Activated naive CD8-positive, alpha-beta T cell treated with anti-CD3 and anti-CD28 coated beads, Interleukin-2, amount 50 U/mL, for 24 hours (primary cell): ENCODE results near the gene DYRK3.

Source experiments
- ATAC-seq: fragments of 150-1000 bp; cut with Tn5 transposase; one replicate; pipeline ENCODE4 v1.10.0; 2021
- DNase-seq: peaks from one replicate; pipeline ENCODE4 v3.0.0; 2021
- H3K27ac Mint-ChIP-seq: one replicate; pipeline ENCODE4 v1.8.0; 2021; ENCODE audit warnings: mild to moderate bottlenecking, mixed read lengths
- H3K27me3 Mint-ChIP-seq: one replicate; pipeline ENCODE4 v1.8.0; 2021; ENCODE audit warnings: mixed read lengths
- H3K36me3 Mint-ChIP-seq: one replicate; pipeline ENCODE4 v1.8.0; 2021; ENCODE audit warnings: low read depth, mixed read lengths
- H3K4me1 Mint-ChIP-seq: one replicate; pipeline ENCODE4 v1.8.0; 2021; ENCODE audit warnings: mixed read lengths
- H3K4me3 Mint-ChIP-seq: one replicate; pipeline ENCODE4 v1.8.0; 2021; ENCODE audit warnings: mild to moderate bottlenecking, moderate library complexity, mixed read lengths
- H3K9me3 Mint-ChIP-seq: one replicate; pipeline ENCODE4 v1.8.0; 2021; ENCODE audit warnings: mixed read lengths

DYRK3 gene

GRCh38 chr1:206662396-206663092 lies 27.2 kb downstream of the DYRK3 start:
- ATAC-seq (peak; percentile 45), DNase-seq (no peak)
- H3K4me3 Mint-ChIP-seq = peak overlapping the region; percentile 14
- no peaks in the 10 kb centered on the region for H3K36me3 Mint-ChIP-seq
- peak overlapping the region; percentile 24 for H3K27ac Mint-ChIP-seq
- H3K27me3 Mint-ChIP-seq = peaks cover 36% of the 10 kb centered on the region
- H3K9me3 Mint-ChIP-seq = no peaks in the 10 kb centered on the region
- peaks cover 37% of the 10 kb centered on the region for H3K4me1 Mint-ChIP-seq

- DNase-seq = no peak
- no peaks in the 10 kb centered on the region for H3K9me3 Mint-ChIP-seq
- H3K36me3 Mint-ChIP-seq = no peaks in the 10 kb centered on the region
- H3K27ac Mint-ChIP-seq = no peak overlapping the region
- no peak overlapping the region for H3K4me3 Mint-ChIP-seq
- peaks cover 33% of the 10 kb centered on the region for H3K27me3 Mint-ChIP-seq
- no peak for ATAC-seq
- H3K4me1 Mint-ChIP-seq = peaks cover 37% of the 10 kb centered on the region
Observed at GRCh38 chr1:206663362-206663761, 28.0 kb downstream of the DYRK3 start.

GRCh38 chr1:206663832-206664652 lies 28.7 kb downstream of the DYRK3 start:
- ATAC-seq = peak; percentile 67
- peak; percentile 79 for DNase-seq
- no peaks in the 10 kb centered on the region for H3K9me3 Mint-ChIP-seq
- peaks cover 30% of the 10 kb centered on the region for H3K27me3 Mint-ChIP-seq
- H3K4me3 Mint-ChIP-seq = no peak overlapping the region
- peaks cover 35% of the 10 kb centered on the region for H3K4me1 Mint-ChIP-seq
- H3K36me3 Mint-ChIP-seq = no peaks in the 10 kb centered on the region
- no peak overlapping the region for H3K27ac Mint-ChIP-seq

GRCh38 chr1:206664740-206665139 lies 29.4 kb downstream of the DYRK3 start:
- Mint-ChIP-seq H3K4me1 (peaks cover 35% of the 10 kb centered on the region), H3K27ac (no peak overlapping the region), H3K9me3 (no peaks in the 10 kb centered on the region), H3K27me3 (peaks cover 28% of the 10 kb centered on the region), H3K4me3 (no peak overlapping the region), H3K36me3 (no peaks in the 10 kb centered on the region)
- ATAC-seq = no peak
- no peak for DNase-seq

- no peak for ATAC-seq
- H3K27me3 Mint-ChIP-seq = peaks cover 31% of the 10 kb centered on the region
Observed at GRCh38 chr1:206666031-206666561, 30.8 kb downstream of the DYRK3 start.

GRCh38 chr1:206666954-206667665 lies 31.8 kb downstream of the DYRK3 start:
- Mint-ChIP-seq H3K4me3 (no peak overlapping the region), H3K27me3 (peaks cover 31% of the 10 kb centered on the region), H3K9me3 (no peaks in the 10 kb centered on the region), H3K27ac (no peak overlapping the region), H3K36me3 (no peaks in the 10 kb centered on the region), H3K4me1 (peaks cover 31% of the 10 kb centered on the region)
- DNase-seq (no peak), ATAC-seq (no peak)

More at GRCh38 chr1:206666031-206666561, 30.8 kb downstream of the DYRK3 start:
- Mint-ChIP-seq H3K4me1 (peaks cover 34% of the 10 kb centered on the region), H3K9me3 (no peaks in the 10 kb centered on the region), H3K27ac (no peak overlapping the region), H3K36me3 (no peaks in the 10 kb centered on the region), H3K4me3 (no peak overlapping the region)
- DNase-seq = no peak

- Mint-ChIP-seq H3K27me3 (peaks cover 25% of the 10 kb centered on the region), H3K27ac (peak overlapping the region; percentile 33), H3K4me3 (no peak overlapping the region), H3K36me3 (no peaks in the 10 kb centered on the region), H3K4me1 (peaks cover 18% of the 10 kb centered on the region), H3K9me3 (no peaks in the 10 kb centered on the region)
- ATAC-seq (no peak), DNase-seq (no peak)
Observed at GRCh38 chr1:206668351-206668750, 33.0 kb downstream of the DYRK3 start.

GRCh38 chr1:206668874-206669410 lies 33.6 kb downstream of the DYRK3 start:
- H3K4me3 Mint-ChIP-seq = no peak overlapping the region
- H3K27ac Mint-ChIP-seq = no peak overlapping the region
- peaks cover 13% of the 10 kb centered on the region for H3K4me1 Mint-ChIP-seq
- H3K36me3 Mint-ChIP-seq = no peaks in the 10 kb centered on the region
- no peaks in the 10 kb centered on the region for H3K9me3 Mint-ChIP-seq
- peaks cover 25% of the 10 kb centered on the region for H3K27me3 Mint-ChIP-seq
- no peak for DNase-seq
- ATAC-seq = no peak

- Mint-ChIP-seq H3K27me3 (peaks cover 10% of the 10 kb centered on the region), H3K9me3 (no peaks in the 10 kb centered on the region), H3K27ac (no peak overlapping the region), H3K4me3 (no peak overlapping the region), H3K36me3 (no peaks in the 10 kb centered on the region), H3K4me1 (peaks cover 8% of the 10 kb centered on the region)
- ATAC-seq = no peak
- no peak for DNase-seq
Observed at GRCh38 chr1:206672011-206672688, 36.8 kb downstream of the DYRK3 start.

GRCh38 chr1:206672844-206673758 lies 37.8 kb downstream of the DYRK3 start:
- no peak overlapping the region for H3K4me3 Mint-ChIP-seq
- peaks cover 6% of the 10 kb centered on the region for H3K27me3 Mint-ChIP-seq
- no peaks in the 10 kb centered on the region for H3K9me3 Mint-ChIP-seq
- DNase-seq = no peak
- ATAC-seq = no peak
- no peaks in the 10 kb centered on the region for H3K36me3 Mint-ChIP-seq
- no peak overlapping the region for H3K27ac Mint-ChIP-seq
- H3K4me1 Mint-ChIP-seq = peaks cover 5% of the 10 kb centered on the region

GRCh38 chr1:206674236-206674635 lies 38.9 kb downstream of the DYRK3 start:
- H3K9me3 Mint-ChIP-seq = no peaks in the 10 kb centered on the region
- ATAC-seq (no peak), DNase-seq (no peak)
- peaks cover 10% of the 10 kb centered on the region for H3K4me1 Mint-ChIP-seq
- peaks cover 4% of the 10 kb centered on the region for H3K27me3 Mint-ChIP-seq
- no peaks in the 10 kb centered on the region for H3K36me3 Mint-ChIP-seq
- H3K27ac Mint-ChIP-seq = no peak overlapping the region
- H3K4me3 Mint-ChIP-seq = no peak overlapping the region

- Mint-ChIP-seq H3K27me3 (peaks cover 4% of the 10 kb centered on the region), H3K9me3 (no peaks in the 10 kb centered on the region), H3K4me1 (peaks cover 16% of the 10 kb centered on the region), H3K4me3 (no peak overlapping the region), H3K27ac (no peak overlapping the region), H3K36me3 (no peaks in the 10 kb centered on the region)
- no peak for ATAC-seq
- DNase-seq = no peak
Observed at GRCh38 chr1:206674745-206675175, 39.4 kb downstream of the DYRK3 start.

- ATAC-seq = no peak
- Mint-ChIP-seq H3K4me1 (peaks cover 33% of the 10 kb centered on the region), H3K27ac (no peak overlapping the region), H3K36me3 (no peaks in the 10 kb centered on the region), H3K9me3 (no peaks in the 10 kb centered on the region), H3K27me3 (no peaks in the 10 kb centered on the region), H3K4me3 (no peak overlapping the region)
- no peak for DNase-seq
Observed at GRCh38 chr1:206676499-206676898, 41.2 kb downstream of the DYRK3 start.
